ENCODE measurements around the gene NME4. TPM values are rescaled to one million over a fixed set of nuclear protein-coding genes. Genes with fewer than 3 reads are reported as not detected.
A peak's percentile ranks its signal among the peaks of the same experiment; 100 is the strongest.

Gene NME4
- total and polyA plus RNA-seq, 2 donors (not counting 1 experiment from before 2014, with no cell fraction given): 71.7 to 121 TPM

GRCh38 chr16:379183-379960, 17.6 kb upstream of the NME4 start:
- no peak for TF ChIP-seq EZH2 (IDR thresholded peaks at IDR 0.05; ENCODE audit: low read length, missing control alignments)
- peaks cover 14% of the 10 kb centered on the region for H3K36me3 ChIP-seq (ENCODE audit: control insufficient read depth, insufficient read depth, low read length)

GRCh38 chr16:379961-380761, 16.8 kb upstream of the NME4 start:
- Histone ChIP-seq H3K79me2 (ENCODE audit: control insufficient read depth, insufficient read depth, low read length) (peaks cover 14% of the 10 kb centered on the region), H3K4me3 (replicated peaks in 1 of 4; ENCODE audit: control extremely low read depth in 1 of 4, insufficient read depth in 1 of 4, low read depth in 3 of 4, low read length in 4 of 4) (peak overlapping the region in 3 of 4 experiments; percentile 64 to 82 (median 68)), H3K27ac (ENCODE audit: insufficient read depth, low read length) (no peak overlapping the region), H3K4me1 (ENCODE audit: control insufficient read depth, extremely low read depth, insufficient read depth, low read length) (no peaks in the 10 kb centered on the region), H3K9me3 (ENCODE audit: control insufficient read depth, insufficient read depth, low read depth, low read length) (no peaks in the 10 kb centered on the region), H3K27me3 (ENCODE audit: control insufficient read depth, insufficient read depth, low read length) (no peaks in the 10 kb centered on the region), H3K4me2 (ENCODE audit: extremely low read depth, insufficient read depth, low read length) (peak overlapping the region; percentile 35), H2AFZ (ENCODE audit: low read length) (no peak overlapping the region), H3K36me3 (ENCODE audit: control insufficient read depth, insufficient read depth, low read length) (peaks cover 9% of the 10 kb centered on the region), H4K20me1 (ENCODE audit: control insufficient read depth, extremely low read depth, insufficient read depth, low read length) (no peaks in the 10 kb centered on the region), H3K9ac (ENCODE audit: insufficient read depth, low read length) (no peak overlapping the region)
- no peak for TF ChIP-seq CTCF (conservative IDR thresholded peaks at IDR 0.05 in 1 of 2, IDR thresholded peaks at IDR 0.05 in 1 of 2; ENCODE audit: low read depth in 1 of 2, low read length in 2 of 2)
- no peak for TF ChIP-seq EZH2 (IDR thresholded peaks at IDR 0.05; ENCODE audit: low read length, missing control alignments)
- no peak for DNase-seq (ENCODE audit: low read depth in 2 of 2)

More at GRCh38 chr16:379183-379960, 17.6 kb upstream of the NME4 start:
- DNase-seq (ENCODE audit: low read depth in 2 of 2): no peak
- no peak overlapping the region for H3K27ac ChIP-seq (ENCODE audit: insufficient read depth, low read length)
- H3K27me3 ChIP-seq (ENCODE audit: control insufficient read depth, insufficient read depth, low read length): no peaks in the 10 kb centered on the region
- H2AFZ ChIP-seq (ENCODE audit: low read length): no peak overlapping the region
- peaks cover 14% of the 10 kb centered on the region for H3K79me2 ChIP-seq (ENCODE audit: control insufficient read depth, insufficient read depth, low read length)
- H3K4me1 ChIP-seq (ENCODE audit: control insufficient read depth, extremely low read depth, insufficient read depth, low read length): no peaks in the 10 kb centered on the region
- no peaks in the 10 kb centered on the region for H3K9me3 ChIP-seq (ENCODE audit: control insufficient read depth, insufficient read depth, low read depth, low read length)
- H3K4me3 ChIP-seq (replicated peaks in 1 of 4; ENCODE audit: control extremely low read depth in 1 of 4, insufficient read depth in 1 of 4, low read depth in 3 of 4, low read length in 4 of 4): no peak overlapping the region
- no peak overlapping the region for H3K9ac ChIP-seq (ENCODE audit: insufficient read depth, low read length)
- H4K20me1 ChIP-seq (ENCODE audit: control insufficient read depth, extremely low read depth, insufficient read depth, low read length): no peaks in the 10 kb centered on the region
- H3K4me2 ChIP-seq (ENCODE audit: extremely low read depth, insufficient read depth, low read length): no peak overlapping the region

GRCh38 chr16:380762-381011, 16.3 kb upstream of the NME4 start:
- no peaks in the 10 kb centered on the region for H3K27me3 ChIP-seq (ENCODE audit: control insufficient read depth, insufficient read depth, low read length)
- no peak overlapping the region for H2AFZ ChIP-seq (ENCODE audit: low read length)
- H3K27ac ChIP-seq (ENCODE audit: insufficient read depth, low read length): peak overlapping the region; percentile 28
- TF ChIP-seq CTCF (conservative IDR thresholded peaks at IDR 0.05 in 1 of 2, IDR thresholded peaks at IDR 0.05 in 1 of 2; ENCODE audit: low read depth in 1 of 2, low read length in 2 of 2) (no peak), EZH2 (IDR thresholded peaks at IDR 0.05; ENCODE audit: low read length, missing control alignments) (no peak)
- H3K4me1 ChIP-seq (ENCODE audit: control insufficient read depth, extremely low read depth, insufficient read depth, low read length): no peaks in the 10 kb centered on the region
- no peaks in the 10 kb centered on the region for H3K9me3 ChIP-seq (ENCODE audit: control insufficient read depth, insufficient read depth, low read depth, low read length)
- H3K4me2 ChIP-seq (ENCODE audit: extremely low read depth, insufficient read depth, low read length): peak overlapping the region; percentile 87
- no peaks in the 10 kb centered on the region for H4K20me1 ChIP-seq (ENCODE audit: control insufficient read depth, extremely low read depth, insufficient read depth, low read length)
- peaks cover 8% of the 10 kb centered on the region for H3K36me3 ChIP-seq (ENCODE audit: control insufficient read depth, insufficient read depth, low read length)
- no peak for DNase-seq (ENCODE audit: low read depth in 2 of 2)
- peak overlapping the region; percentile 64 to 92 (median 75) for H3K4me3 ChIP-seq (replicated peaks in 1 of 4; ENCODE audit: control extremely low read depth in 1 of 4, insufficient read depth in 1 of 4, low read depth in 3 of 4, low read length in 4 of 4)
- H3K9ac ChIP-seq (ENCODE audit: insufficient read depth, low read length): peak overlapping the region; percentile 70
- peaks cover 14% of the 10 kb centered on the region for H3K79me2 ChIP-seq (ENCODE audit: control insufficient read depth, insufficient read depth, low read length)
